CD4-positive, alpha-beta T cell (primary cell): ENCODE data around the gene ENPP5. TPM values are rescaled to one million over a fixed set of nuclear protein-coding genes. Genes with fewer than 3 reads are reported as not detected.

ENCODE experiments used
- ATAC-seq: fragments of 200-7000 bp; cut with Tn5 transposase; one replicate; pipeline ENCODE4 v1.10.0; 2022; ENCODE audit warnings: mild to moderate bottlenecking; ENCODE audit not compliant: poor library complexity
- CTCF ChIA-PET: fragments of 350-600 bp; sonication (Branson Sonifier 250); formaldehyde crosslinking; loops from one replicate; lab custom pipeline; 2021; ENCODE audit warnings: antibody characterized with exemption, inconsistent platforms; lab: Charles Lee
- POLR2A ChIA-PET: fragments of 350-600 bp; sonication (Branson Sonifier 250); formaldehyde crosslinking; loops from one replicate; lab custom pipeline; 2021; ENCODE audit warnings: antibody characterized with exemption, inconsistent platforms; lab: Charles Lee
- DNase-seq, 14 experiments: peaks; one replicate each; pipeline ENCODE4 v3.0.0-alpha.2; 2013 to 2020; ENCODE audit warnings: mixed read lengths in 2 of 14
- H3K27ac ChIP-seq, 2 donors: one replicate each; pipeline versions ENCODE4 v1.5.1 to v1.7.0; 2013; ENCODE audit warnings: low read length in 2 of 2, low read depth in 1 of 2, mild to moderate bottlenecking in 1 of 2
- H3K27me3 ChIP-seq, 2 experiments: 1 replicate in 1 of 2; 2 replicates in 1 of 2; pipeline versions ENCODE4 v1.6.1 to v1.7.0; 2013; ENCODE audit warnings: low read length in 2 of 2, control low read depth in 1 of 2, mild to moderate bottlenecking in 1 of 2, moderate library complexity in 1 of 2; ENCODE audit not compliant: insufficient read depth in 2 of 2, control insufficient read depth in 1 of 2
- H3K36me3 ChIP-seq: one replicate; pipeline ENCODE4 v1.6.1; 2013; ENCODE audit warnings: low read length, control low read depth; ENCODE audit not compliant: insufficient read depth
- H3K4me1 ChIP-seq: one replicate; pipeline ENCODE4 v1.6.1; 2013; ENCODE audit warnings: low read length, control low read depth; ENCODE audit not compliant: insufficient read depth
- H3K4me3 ChIP-seq: one replicate; pipeline ENCODE4 v1.5.1; 2013; ENCODE audit warnings: mild to moderate bottlenecking, low read length, moderate library complexity
- H3K9me3 ChIP-seq, 2 experiments: 1 replicate in 1 of 2; 2 replicates in 1 of 2; pipeline versions ENCODE4 v1.6.1 to v1.7.0; 2013; ENCODE audit warnings: low read length in 2 of 2, mild to moderate bottlenecking in 2 of 2, control low read depth in 1 of 2, moderate library complexity in 1 of 2; ENCODE audit not compliant: control insufficient read depth in 1 of 2, insufficient read depth in 1 of 2
- H3K27ac Mint-ChIP-seq: one replicate; pipeline ENCODE4 v1.8.0; 2020; ENCODE audit warnings: mixed read lengths
- H3K27me3 Mint-ChIP-seq: one replicate; pipeline ENCODE4 v1.8.0; 2021; ENCODE audit warnings: mixed read lengths
- H3K36me3 Mint-ChIP-seq: one replicate; pipeline ENCODE4 v1.8.0; 2021; ENCODE audit warnings: low read depth, mixed read lengths
- H3K4me1 Mint-ChIP-seq: one replicate; pipeline ENCODE4 v1.8.0; 2021; ENCODE audit warnings: low read depth, mixed read lengths
- H3K4me3 Mint-ChIP-seq: one replicate; pipeline ENCODE4 v1.8.0; 2020; ENCODE audit warnings: mild to moderate bottlenecking, mixed read lengths
- H3K9me3 Mint-ChIP-seq: one replicate; pipeline ENCODE4 v1.8.0; 2020; ENCODE audit warnings: mixed read lengths
- CTCF ChIP-seq: fragments of 200-600 bp; IDR thresholded peaks from one replicate; pipeline ENCODE4 v1.8.0; 2022; ENCODE audit warnings: antibody characterized with exemption, mild to moderate bottlenecking
- intact Hi-C, 2 experiments: fragments of 100-400 bp; cut with DNase I in 1 of 2; cut with micrococcal nuclease in 1 of 2; formaldehyde crosslinking; loops; one replicate each; pipeline versions ENCODE4 v1.15.1 to v1.9.0; 2023 to 2025; cut with DNase I, micrococcal nuclease
- total RNA-seq, 174 experiments: library from RNA in 2 of 174; stranded (reverse) in 2 of 174; gene quantifications; one replicate each; pipeline ENCODE4 v1.2.3 and lab custom pipeline; 2021 to 2026

ENPP5 gene
- total RNA-seq, 2 experiments from 2014 or later: 0.11 to 0.19 TPM

GRCh38 chr6:46215213-46215612, 44.4 kb upstream of the ENPP5 start:
- no peaks in the 10 kb centered on the region for H3K9me3 ChIP-seq
- H3K4me3 Mint-ChIP-seq: no peak overlapping the region
- no peak for DNase-seq
- H3K4me3 ChIP-seq: no peak overlapping the region
- no peaks in the 10 kb centered on the region for H3K4me1 Mint-ChIP-seq
- ATAC-seq: no peak
- H3K27ac Mint-ChIP-seq: no peak overlapping the region
- H3K4me1 ChIP-seq: no peaks in the 10 kb centered on the region
- intact Hi-C loops: no loop called here
- H3K27me3 ChIP-seq: no peaks in the 10 kb centered on the region
- no peaks in the 10 kb centered on the region for H3K36me3 Mint-ChIP-seq
- H3K9me3 Mint-ChIP-seq: no peaks in the 10 kb centered on the region
- no peaks in the 10 kb centered on the region for H3K36me3 ChIP-seq
- H3K27me3 Mint-ChIP-seq: no peaks in the 10 kb centered on the region
- CTCF ChIA-PET: no interaction called here
- POLR2A ChIA-PET: no interaction called here
- no peak overlapping the region for H3K27ac ChIP-seq
- no peak for TF ChIP-seq CTCF

GRCh38 chr6:46211917-46212316, 41.1 kb upstream of the ENPP5 start:
- Histone ChIP-seq H3K9me3 (no peaks in the 10 kb centered on the region), H3K4me3 (no peak overlapping the region), H3K36me3 (no peaks in the 10 kb centered on the region), H3K4me1 (no peaks in the 10 kb centered on the region), H3K27me3 (no peaks in the 10 kb centered on the region), H3K27ac (no peak overlapping the region)
- ChIA-PET POLR2A (no interaction called here), CTCF (no interaction called here)
- ATAC-seq (no peak), DNase-seq (no peak)
- intact Hi-C loops: no loop called here
- Mint-ChIP-seq H3K27me3 (no peaks in the 10 kb centered on the region), H3K4me3 (no peak overlapping the region), H3K9me3 (no peaks in the 10 kb centered on the region), H3K4me1 (no peaks in the 10 kb centered on the region), H3K27ac (no peak overlapping the region), H3K36me3 (no peaks in the 10 kb centered on the region)
- TF ChIP-seq CTCF: no peak

- H3K27ac Mint-ChIP-seq: no peak overlapping the region
- no peaks in the 10 kb centered on the region for H3K9me3 Mint-ChIP-seq
- Histone ChIP-seq H3K4me1 (no peaks in the 10 kb centered on the region), H3K4me3 (no peak overlapping the region), H3K9me3 (peaks cover 0 to 1% of the 10 kb centered on the region in 2 experiments), H3K36me3 (no peaks in the 10 kb centered on the region), H3K27ac (no peak overlapping the region), H3K27me3 (no peaks in the 10 kb centered on the region)
- no peaks in the 10 kb centered on the region for H3K4me1 Mint-ChIP-seq
- no peak for ATAC-seq
- no peak for DNase-seq
- no peak for TF ChIP-seq CTCF
- ChIA-PET POLR2A (no interaction called here), CTCF (no interaction called here)
- no peaks in the 10 kb centered on the region for H3K27me3 Mint-ChIP-seq
- no peaks in the 10 kb centered on the region for H3K36me3 Mint-ChIP-seq
- intact Hi-C loops: no loop called here
- no peak overlapping the region for H3K4me3 Mint-ChIP-seq
These were observed 39.5 kb upstream of the ENPP5 start for GRCh38 chr6:46210294-46210693.
